GM12878 (cell line): ENCODE measurements around the gene TRPT1. TPM values are rescaled to one million over a fixed set of nuclear protein-coding genes. Genes with fewer than 3 reads are reported as not detected.

ENCODE experiments used
- BHLHE40 ChIP-seq, 2 experiments: fragments of 450-650 bp in 1 of 2; IDR thresholded peaks; 2 replicates each; pipeline ENCODE4 v1.6.1; 2011 to 2017; ENCODE audit warnings: low read depth in 2 of 2, borderline replicate concordance in 1 of 2, improper control_type of control experiment in 1 of 2, low read length in 1 of 2, mild to moderate bottlenecking in 1 of 2
- CHD1 ChIP-seq: IDR thresholded peaks from 2 replicates; pipeline ENCODE4 v1.6.1; 2012; ENCODE audit warnings: low read depth, low read length, improper control_type of control experiment
- E2F4 ChIP-seq: IDR thresholded peaks from 2 replicates; pipeline ENCODE4 v1.6.1; 2012; ENCODE audit warnings: low read depth, low read length, improper control_type of control experiment
- HCFC1 ChIP-seq: fragments of 150-350 bp; IDR thresholded peaks from 2 replicates; pipeline ENCODE4 v1.6.1; 2014; ENCODE audit warnings: low read length
- HSF1 ChIP-seq: fragments of 150-350 bp; IDR thresholded peaks from 2 replicates; pipeline ENCODE4 v1.6.1; 2014; ENCODE audit warnings: mild to moderate bottlenecking, low read depth, low read length
- IKZF1 ChIP-seq: fragments of 450-650 bp; conservative IDR thresholded peaks from 2 replicates; pipeline ENCODE4 v1.6.1; 2017; ENCODE audit warnings: antibody characterized with exemption, mild to moderate bottlenecking
- IKZF2 ChIP-seq, 2 experiments: fragments of 450-650 bp; IDR thresholded peaks; 2 replicates each; pipeline ENCODE4 v1.6.1; 2017; ENCODE audit warnings: mild to moderate bottlenecking in 2 of 2, moderate library complexity in 2 of 2
- IRF4 ChIP-seq: IDR thresholded peaks from 2 replicates; pipeline ENCODE4 v1.6.1; 2011; ENCODE audit warnings: low read depth, low read length
- MEF2A ChIP-seq: IDR thresholded peaks from 2 replicates; pipeline ENCODE4 v1.6.1; 2011; ENCODE audit warnings: low read depth, mild to moderate bottlenecking, low read length, moderate library complexity; ENCODE audit not compliant: insufficient read depth
- MYB ChIP-seq: fragments of 150-350 bp; IDR thresholded peaks from 2 replicates; pipeline ENCODE4 v1.6.1; 2014; ENCODE audit warnings: mild to moderate bottlenecking, low read depth, low read length, borderline replicate concordance
- MYC ChIP-seq: IDR thresholded peaks from 2 replicates; pipeline ENCODE4 v1.6.1; 2011; ENCODE audit warnings: mild to moderate bottlenecking, low read length, moderate library complexity, inconsistent platforms; ENCODE audit not compliant: insufficient read depth, insufficient replicate concordance, insufficient read length, severe bottlenecking
- NBN ChIP-seq: fragments of 450-650 bp; IDR thresholded peaks from 2 replicates; pipeline ENCODE4 v1.6.1; 2016
- NFXL1 ChIP-seq: fragments of 450-650 bp; IDR thresholded peaks from 2 replicates; pipeline ENCODE4 v1.6.1; 2017; ENCODE audit warnings: antibody characterized with exemption, mild to moderate bottlenecking, borderline replicate concordance
- PAX5 ChIP-seq: IDR thresholded peaks from 2 replicates; pipeline ENCODE4 v1.6.1; 2011; ENCODE audit warnings: low read depth, low read length, borderline replicate concordance
- PBX3 ChIP-seq: IDR thresholded peaks from 2 replicates; pipeline ENCODE4 v1.6.1; 2011; ENCODE audit warnings: mild to moderate bottlenecking, low read depth, low read length, moderate library complexity; ENCODE audit not compliant: insufficient replicate concordance
- POLR2AphosphoS5 ChIP-seq: IDR thresholded peaks from 2 replicates; pipeline ENCODE4 v1.6.1; 2011; ENCODE audit warnings: mild to moderate bottlenecking, low read length, inconsistent platforms
- POU2F2 ChIP-seq: IDR thresholded peaks from 3 replicates; pipeline ENCODE4 v1.6.1; 2011; ENCODE audit warnings: low read depth, mild to moderate bottlenecking, low read length, borderline replicate concordance
- SMC3 ChIP-seq: IDR thresholded peaks from 2 replicates; pipeline ENCODE4 v1.6.1; 2011; ENCODE audit warnings: low read length, improper control_type of control experiment, borderline replicate concordance
- TARDBP ChIP-seq: IDR thresholded peaks from 2 replicates; pipeline ENCODE4 v1.6.1; 2016; ENCODE audit warnings: borderline replicate concordance
- TBL1XR1 ChIP-seq: IDR thresholded peaks from 2 replicates; pipeline ENCODE4 v1.6.1; 2012; ENCODE audit warnings: low read depth, low read length, improper control_type of control experiment
- TCF12 ChIP-seq: IDR thresholded peaks from 2 replicates; pipeline ENCODE4 v1.6.1; 2011; ENCODE audit warnings: low read depth, mild to moderate bottlenecking, low read length
- ZNF217 ChIP-seq: fragments of 450-650 bp; IDR thresholded peaks from 2 replicates; pipeline ENCODE4 v1.6.1; 2017; ENCODE audit warnings: antibody characterized with exemption, mild to moderate bottlenecking
- ZNF24 ChIP-seq: fragments of 450-650 bp; IDR thresholded peaks from 2 replicates; pipeline ENCODE4 v1.6.1; 2017; ENCODE audit warnings: antibody characterized with exemption, mild to moderate bottlenecking
- polyA plus RNA-seq, 11 experiments: library from polyadenylated mRNA; depleted of rRNA in 4 of 11; unstranded in 6 of 11; stranded (reverse) in 5 of 11; fragments of >200 nt; fragmentation: Nextera tagmentation in 4 of 11; fragmentation: Illumina TruSeq in 1 of 11; extraction: Ambion mirVana in 4 of 11; extraction: Trizol in 1 of 11; gene quantifications; 1 replicate in 1 of 11; 2 replicates in 10 of 11; pipeline versions ENCODE4 v1.2.1 to v1.2.3, GENCODE V29; 2011 to 2016; ENCODE audit warnings: inconsistent platforms in 2 of 11, missing spikeins in 2 of 11, low read depth in 1 of 11
- total RNA-seq, 4 experiments: library from RNA; depleted of rRNA in 3 of 4; stranded (reverse); fragments of >200 nt in 3 of 4; fragmentation: Illumina TruSeq in 1 of 4; extraction: Trizol in 1 of 4; gene quantifications; 2 replicates each; pipeline versions ENCODE4 v1.2.1 to v1.2.3, GENCODE V29; 2013 to 2021
- TF ChIP-seq, protein P1 (sequence below): IDR thresholded peaks from 2 replicates; pipeline ENCODE4 v1.6.1; 2012; ENCODE audit warnings: mild to moderate bottlenecking, low read depth, low read length

Gene TRPT1
- total and polyA plus RNA-seq, 10 of the 15 experiments (the other 5 are each of a cell fraction or from before 2014, with no cell fraction given), result 7.1 to 63.0 (median 31.4) TPM

DNA sequence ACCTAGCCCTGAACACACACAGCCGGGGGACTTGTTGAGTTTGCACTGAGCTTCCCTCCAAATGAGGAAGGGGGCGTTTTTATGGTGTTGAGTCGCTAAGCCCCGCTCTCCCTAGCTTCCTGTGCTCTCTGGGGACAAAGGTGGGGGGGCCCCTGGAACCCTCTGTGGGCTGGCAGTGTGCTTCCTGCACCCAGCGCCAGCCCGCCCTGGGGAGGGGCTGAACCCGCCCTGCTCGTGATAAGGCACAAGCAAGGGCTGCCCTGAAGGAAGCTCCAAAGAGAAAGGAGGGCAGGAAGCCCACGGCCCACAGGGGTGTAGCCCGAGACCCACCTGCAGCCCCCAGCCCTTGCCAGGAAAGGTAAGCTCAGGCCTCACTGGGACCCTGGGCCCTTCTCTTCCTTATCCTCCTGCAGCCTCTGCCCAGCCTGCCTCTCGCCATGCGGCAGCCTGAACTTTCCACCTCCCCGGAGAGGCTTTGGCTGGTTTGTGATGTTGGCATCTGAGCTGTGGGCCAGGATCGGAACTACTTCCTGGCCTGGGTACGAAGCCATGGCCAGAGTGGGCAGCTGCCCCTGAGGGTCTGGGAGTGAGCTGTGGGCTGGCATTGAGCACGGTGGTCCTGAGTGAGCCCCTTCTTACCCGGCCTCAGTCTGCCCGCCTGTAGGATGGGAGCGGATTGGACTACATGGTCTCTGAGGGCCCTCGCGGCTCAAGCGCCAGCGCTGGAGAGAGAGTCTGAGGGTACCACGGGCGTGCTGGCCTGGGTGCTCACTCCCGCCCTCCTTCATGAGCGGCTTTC is 19.3 kb downstream of the TRPT1 start, which contains the start of gene FERMT3 (continued):
- TF ChIP-seq NFXL1 (no peak), MEF2A (no peak), CHD1 (no peak), MYC (no peak), BHLHE40 (IDR thresholded peaks at IDR 0.05; ENCODE audit: borderline replicate concordance in 1 of 2, low read depth in 2 of 2, low read length in 1 of 2) (peak; percentile 72 to 86; a peak in 3 of 4 replicates), ZNF24 (no peak), PAX5 (0 out of 2 replicates have a peak, but pooled peaks have one; percentile 13), TBL1XR1 (no peak), IKZF1 (peak; percentile 60), TARDBP (no peak), POU2F2 (0 out of 3 replicates have a peak, but pooled peaks have one; percentile 16), IRF4 (no peak), ZNF217 (peak; percentile 43; the same call in 1 of the 2 replicates), IKZF2 (IDR thresholded peaks at IDR 0.05) (peak; percentile 53 to 57), HCFC1 (no peak; the same call in 1 of the 2 replicates), NBN (peak; percentile 58; the same call in 1 of the 2 replicates), E2F4 (no peak), MYB (no peak), PBX3 (no peak), POLR2AphosphoS5 (peak; percentile 49), TCF12 (no peak), SMC3 (no peak), HSF1 (no peak)
- TF ChIP-seq, protein P1, sequence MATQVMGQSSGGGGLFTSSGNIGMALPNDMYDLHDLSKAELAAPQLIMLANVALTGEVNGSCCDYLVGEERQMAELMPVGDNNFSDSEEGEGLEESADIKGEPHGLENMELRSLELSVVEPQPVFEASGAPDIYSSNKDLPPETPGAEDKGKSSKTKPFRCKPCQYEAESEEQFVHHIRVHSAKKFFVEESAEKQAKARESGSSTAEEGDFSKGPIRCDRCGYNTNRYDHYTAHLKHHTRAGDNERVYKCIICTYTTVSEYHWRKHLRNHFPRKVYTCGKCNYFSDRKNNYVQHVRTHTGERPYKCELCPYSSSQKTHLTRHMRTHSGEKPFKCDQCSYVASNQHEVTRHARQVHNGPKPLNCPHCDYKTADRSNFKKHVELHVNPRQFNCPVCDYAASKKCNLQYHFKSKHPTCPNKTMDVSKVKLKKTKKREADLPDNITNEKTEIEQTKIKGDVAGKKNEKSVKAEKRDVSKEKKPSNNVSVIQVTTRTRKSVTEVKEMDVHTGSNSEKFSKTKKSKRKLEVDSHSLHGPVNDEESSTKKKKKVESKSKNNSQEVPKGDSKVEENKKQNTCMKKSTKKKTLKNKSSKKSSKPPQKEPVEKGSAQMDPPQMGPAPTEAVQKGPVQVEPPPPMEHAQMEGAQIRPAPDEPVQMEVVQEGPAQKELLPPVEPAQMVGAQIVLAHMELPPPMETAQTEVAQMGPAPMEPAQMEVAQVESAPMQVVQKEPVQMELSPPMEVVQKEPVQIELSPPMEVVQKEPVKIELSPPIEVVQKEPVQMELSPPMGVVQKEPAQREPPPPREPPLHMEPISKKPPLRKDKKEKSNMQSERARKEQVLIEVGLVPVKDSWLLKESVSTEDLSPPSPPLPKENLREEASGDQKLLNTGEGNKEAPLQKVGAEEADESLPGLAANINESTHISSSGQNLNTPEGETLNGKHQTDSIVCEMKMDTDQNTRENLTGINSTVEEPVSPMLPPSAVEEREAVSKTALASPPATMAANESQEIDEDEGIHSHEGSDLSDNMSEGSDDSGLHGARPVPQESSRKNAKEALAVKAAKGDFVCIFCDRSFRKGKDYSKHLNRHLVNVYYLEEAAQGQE, result no peak
